ENCODE results near the gene ACOT12. TPM values are rescaled to one million over a fixed set of nuclear protein-coding genes. Genes with fewer than 3 reads are reported as not detected.

ACOT12 gene
- total and polyA plus RNA-seq, 2 donors (not counting 1 experiment from before 2014, with no cell fraction given): 0.06 TPM; not detected in 1

DNA sequence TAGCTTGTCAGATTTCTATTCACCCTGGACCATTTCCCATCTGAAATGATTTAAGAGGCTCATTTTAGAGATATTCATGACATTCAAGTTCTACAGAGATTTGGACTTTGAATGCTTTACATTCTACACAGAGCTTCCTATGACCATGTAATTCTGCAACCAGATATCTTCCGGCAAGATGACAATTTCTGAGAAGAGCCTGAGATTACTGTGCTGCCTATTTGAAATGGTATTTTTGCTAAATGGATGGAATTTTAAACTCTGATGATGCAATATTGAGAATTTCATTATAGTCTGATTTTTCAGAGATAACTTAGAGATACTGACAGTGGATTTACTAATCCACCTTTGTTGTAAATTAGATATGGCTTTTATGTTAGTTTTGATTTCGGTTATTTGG, 16.0 kb upstream of the ACOT12 start:
- ATAC-seq (ENCODE audit: low read depth): no peak
- no peaks in the 10 kb centered on the region for H3K27me3 Mint-ChIP-seq
- WGBS (ENCODE audit: insufficient coverage): no CpG with 5 or more reads among the region's 2 CpGs
- H3K4me1 ChIP-seq (ENCODE audit: control insufficient read depth in 2 of 2, insufficient read depth in 2 of 2, low read length in 2 of 2): no peaks in the 10 kb centered on the region
- H3K4me1 Mint-ChIP-seq: no peaks in the 10 kb centered on the region
- no peaks in the 10 kb centered on the region for H4K20me1 ChIP-seq (ENCODE audit: control insufficient read depth, insufficient read depth, low read length, poor library complexity, severe bottlenecking)
- no peak overlapping the region for H3K9ac ChIP-seq (ENCODE audit: low read length)
- no peak overlapping the region for H3K4me3 ChIP-seq (ENCODE audit: control extremely low read depth in 1 of 5, extremely low read depth in 1 of 5, insufficient read depth in 1 of 5, low read depth in 2 of 5, low read length in 4 of 5)
- H3K9me3 ChIP-seq (ENCODE audit: control extremely low read depth in 1 of 3, control insufficient read depth in 2 of 3, insufficient read depth in 1 of 3, low read length in 2 of 3): no peaks in the 10 kb centered on the region
- no peak for TF ChIP-seq CTCF (IDR thresholded peaks at IDR 0.05)
- no peak for TF ChIP-seq EZH2 (IDR thresholded peaks at IDR 0.05; ENCODE audit: borderline replicate concordance, insufficient read depth, low read depth, low read length, poor library complexity, severe bottlenecking)
- no peak overlapping the region for H3K27ac ChIP-seq (ENCODE audit: low read length in 2 of 2)
- intact Hi-C loops (cut with micrococcal nuclease): no loop called here
- no peak overlapping the region for H2AFZ ChIP-seq (ENCODE audit: insufficient read depth, low read depth, low read length, poor library complexity, severe bottlenecking)
- H3K27ac Mint-ChIP-seq: no peak overlapping the region
- H3K79me2 ChIP-seq (ENCODE audit: control insufficient read depth, insufficient read depth, low read length): no peaks in the 10 kb centered on the region
- no peaks in the 10 kb centered on the region for H3K36me3 ChIP-seq (replicated peaks in 1 of 2; ENCODE audit: control extremely low read depth in 1 of 2, control insufficient read depth in 1 of 2, extremely low read depth in 1 of 2, insufficient read depth in 2 of 2, low read length in 1 of 2)
- no peak overlapping the region for H3K4me3 Mint-ChIP-seq
- no peaks in the 10 kb centered on the region for H3K9me3 Mint-ChIP-seq (ENCODE audit: insufficient read depth)
- H3K4me2 ChIP-seq (replicated peaks; ENCODE audit: low read depth, low read length, poor library complexity, severe bottlenecking): no peak overlapping the region
- no peak for DNase-seq
- no peaks in the 10 kb centered on the region for H3K27me3 ChIP-seq (replicated peaks in 1 of 4; ENCODE audit: control extremely low read depth in 1 of 4, control insufficient read depth in 3 of 4, insufficient read depth in 4 of 4, low read length in 3 of 4)
- ChIA-PET CTCF (interaction anchor here (1.7 kb wide), 1 partner anchor 15 kb away, joined by 6 read pairs; no protein-coding TSS in a partner anchor), POLR2A (no interaction called here)

DNA sequence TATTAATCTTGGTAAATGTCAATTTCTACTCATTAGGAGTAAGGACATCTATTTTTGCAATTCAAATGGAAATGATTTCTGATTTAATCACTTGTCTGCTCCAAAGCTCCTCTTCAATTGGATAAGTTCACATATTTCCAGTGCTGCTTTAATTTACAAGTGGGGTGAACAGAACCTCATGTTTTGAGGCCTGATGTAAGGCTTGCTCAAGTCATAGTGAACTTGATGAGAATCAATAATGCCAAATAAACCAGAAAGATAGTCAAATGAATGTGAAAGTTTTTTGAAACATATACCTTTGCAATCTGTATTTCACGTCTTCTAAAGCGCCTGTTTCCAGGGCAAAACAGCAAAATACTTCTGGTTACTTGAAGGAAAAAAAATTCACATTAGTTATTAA, 15.4 kb upstream of the ACOT12 start:
- no peak overlapping the region for H3K27ac ChIP-seq (ENCODE audit: low read length in 2 of 2)
- no peaks in the 10 kb centered on the region for H3K79me2 ChIP-seq (ENCODE audit: control insufficient read depth, insufficient read depth, low read length)
- H2AFZ ChIP-seq (ENCODE audit: insufficient read depth, low read depth, low read length, poor library complexity, severe bottlenecking): no peak overlapping the region
- no peak overlapping the region for H3K9ac ChIP-seq (ENCODE audit: low read length)
- ChIA-PET CTCF (no interaction called here), POLR2A (no interaction called here)
- no CpG with 5 or more reads among the region's 2 CpGs for WGBS (ENCODE audit: insufficient coverage)
- no peaks in the 10 kb centered on the region for H3K27me3 Mint-ChIP-seq
- no peak overlapping the region for H3K4me3 Mint-ChIP-seq
- no peak for DNase-seq
- no peaks in the 10 kb centered on the region for H3K9me3 Mint-ChIP-seq (ENCODE audit: insufficient read depth)
- H3K36me3 ChIP-seq (replicated peaks in 1 of 2; ENCODE audit: control extremely low read depth in 1 of 2, control insufficient read depth in 1 of 2, extremely low read depth in 1 of 2, insufficient read depth in 2 of 2, low read length in 1 of 2): no peaks in the 10 kb centered on the region
- no peaks in the 10 kb centered on the region for H3K4me1 ChIP-seq (ENCODE audit: control insufficient read depth in 2 of 2, insufficient read depth in 2 of 2, low read length in 2 of 2)
- H3K4me2 ChIP-seq (replicated peaks; ENCODE audit: low read depth, low read length, poor library complexity, severe bottlenecking): no peak overlapping the region
- H3K27ac Mint-ChIP-seq: no peak overlapping the region
- H3K27me3 ChIP-seq (replicated peaks in 1 of 4; ENCODE audit: control extremely low read depth in 1 of 4, control insufficient read depth in 3 of 4, insufficient read depth in 4 of 4, low read length in 3 of 4): no peaks in the 10 kb centered on the region
- H3K4me1 Mint-ChIP-seq: no peaks in the 10 kb centered on the region
- H3K4me3 ChIP-seq (ENCODE audit: control extremely low read depth in 1 of 5, extremely low read depth in 1 of 5, insufficient read depth in 1 of 5, low read depth in 2 of 5, low read length in 4 of 5): no peak overlapping the region
- no peaks in the 10 kb centered on the region for H4K20me1 ChIP-seq (ENCODE audit: control insufficient read depth, insufficient read depth, low read length, poor library complexity, severe bottlenecking)
- ATAC-seq (ENCODE audit: low read depth): no peak
- intact Hi-C loops (cut with micrococcal nuclease): no loop called here
- no peaks in the 10 kb centered on the region for H3K9me3 ChIP-seq (ENCODE audit: control extremely low read depth in 1 of 3, control insufficient read depth in 2 of 3, insufficient read depth in 1 of 3, low read length in 2 of 3)
- TF ChIP-seq EZH2 (IDR thresholded peaks at IDR 0.05; ENCODE audit: borderline replicate concordance, insufficient read depth, low read depth, low read length, poor library complexity, severe bottlenecking) (no peak), CTCF (IDR thresholded peaks at IDR 0.05) (no peak)
